GM19043 (cell line): ENCODE data around the gene GDNF.
A peak's percentile ranks its signal among the peaks of the same experiment; 100 is the strongest.

Source experiments
- ATAC-seq: cut with Tn5 transposase; IDR thresholded peaks from one replicate; pipeline ENCODE4 v1.9.1; 2021; ENCODE audit warnings: low read depth; ENCODE audit not compliant: unreplicated experiment

Gene GDNF

GRCh38 chr5:37849641-37850040 lies 9.8 kb upstream of the GDNF start:
- ATAC-seq = no peak

GRCh38 chr5:37847978-37848425 lies 8.2 kb upstream of the GDNF start:
- peak; percentile 72 for ATAC-seq

GRCh38 chr5:37846786-37847310 lies 7.0 kb upstream of the GDNF start:
- no peak for ATAC-seq

- no peak for ATAC-seq
Measured at GRCh38 chr5:37844009-37844408, 4.2 kb upstream of the GDNF start.

GRCh38 chr5:37842048-37842447 lies 2.2 kb upstream of the GDNF start:
- ATAC-seq = no peak

GRCh38 chr5:37841203-37841602 lies 1.4 kb upstream of the GDNF start:
- ATAC-seq = no peak

- no peak for ATAC-seq
Measured at GRCh38 chr5:37840053-37841034, 503 bp upstream of the GDNF start.

- no peak for ATAC-seq
Measured at GRCh38 chr5:37838933-37839341, 904 bp downstream of the GDNF start.

GRCh38 chr5:37838152-37838932 lies 1.5 kb downstream of the GDNF start:
- no peak for ATAC-seq

- ATAC-seq = peak; percentile 67
Measured at GRCh38 chr5:37837414-37838032, 2.3 kb downstream of the GDNF start.

- ATAC-seq = no peak
Measured at GRCh38 chr5:37836592-37837413, 3.0 kb downstream of the GDNF start.

GRCh38 chr5:37836235-37836591 lies 3.6 kb downstream of the GDNF start:
- no peak for ATAC-seq

- ATAC-seq = no peak
Measured at GRCh38 chr5:37835380-37835973, 4.4 kb downstream of the GDNF start.

GRCh38 chr5:37834542-37835379 lies 5.1 kb downstream of the GDNF start:
- ATAC-seq = no peak

GRCh38 chr5:37833990-37834389 lies 5.9 kb downstream of the GDNF start:
- ATAC-seq = no peak

- no peak for ATAC-seq
Measured at GRCh38 chr5:37831821-37832534, 7.9 kb downstream of the GDNF start.

- ATAC-seq = no peak
Measured at GRCh38 chr5:37830348-37830747, 9.5 kb downstream of the GDNF start.

GRCh38 chr5:37825334-37825915 lies 14.4 kb downstream of the GDNF start:
- ATAC-seq = no peak
